DMS114 treated with DMSO at 0.1 percent for 48 hours (cell line): Measurements from ENCODE around the gene SARNP.
"Not testable (repeated sequence)": the region's sequence is repeated elsewhere in the genome, so short reads cannot be mapped to it uniquely, and the experiment has no call there.

Source experiments
- DNase-seq: peaks from one replicate; lab custom pipeline; 2025; ENCODE audit not compliant: unreplicated experiment; lab: John Stamatoyannopoulos, UW

The SARNP gene

GRCh38 chr12:55817345-55818139 is at the start of gene SARNP, which contains the start of gene ORMDL2:
TSS of gene SARNP (minus strand) at chr12:55817724. CDS start at chr12:55817701, 23 bp downstream.
TSS of gene ORMDL2 (plus strand) at chr12:55818041. CDS start at chr12:55819000, 959 bp downstream.
- peak; percentile 100 for DNase-seq

- not testable (repeated sequence) for DNase-seq
Observed at GRCh38 chr12:55866454-55867004, 49.0 kb upstream of the SARNP start.

- no peak for DNase-seq
Observed at GRCh38 chr12:55865327-55865726, 47.8 kb upstream of the SARNP start.

GRCh38 chr12:55862931-55863330 is 45.4 kb upstream of the SARNP start:
- DNase-seq = not testable (repeated sequence)

GRCh38 chr12:55862286-55862685 is 44.8 kb upstream of the SARNP start:
- no peak for DNase-seq

- no peak for DNase-seq
Observed at GRCh38 chr12:55861871-55862270, 44.3 kb upstream of the SARNP start.

GRCh38 chr12:55861396-55861795 is 43.9 kb upstream of the SARNP start:
- DNase-seq = no peak

GRCh38 chr12:55852740-55853139 is 35.2 kb upstream of the SARNP start:
- DNase-seq = no peak

GRCh38 chr12:55850893-55851292 is 33.4 kb upstream of the SARNP start:
- no peak for DNase-seq

- no peak for DNase-seq
Observed at GRCh38 chr12:55850401-55850800, 32.9 kb upstream of the SARNP start.

GRCh38 chr12:55849616-55850343 is 32.3 kb upstream of the SARNP start:
- no peak for DNase-seq

- DNase-seq = no peak
Observed at GRCh38 chr12:55847603-55848291, 30.2 kb upstream of the SARNP start.

- no peak for DNase-seq
Observed at GRCh38 chr12:55847033-55847432, 29.5 kb upstream of the SARNP start.

GRCh38 chr12:55845785-55846496 is 28.4 kb upstream of the SARNP start:
- no peak for DNase-seq

- DNase-seq = no peak
Observed at GRCh38 chr12:55845361-55845760, 27.8 kb upstream of the SARNP start.

- DNase-seq = no peak
Observed at GRCh38 chr12:55844961-55845360, 27.4 kb upstream of the SARNP start.

GRCh38 chr12:55843431-55843830 is 25.9 kb upstream of the SARNP start:
- DNase-seq = no peak

GRCh38 chr12:55842681-55843429 is 25.3 kb upstream of the SARNP start, which contains the start of gene MMP19:
TSS of gene MMP19 (minus strand) at chr12:55842936. CDS start at chr12:55842830, 106 bp downstream.
- no peak for DNase-seq

GRCh38 chr12:55840581-55841351 is 23.2 kb upstream of the SARNP start:
- DNase-seq = no peak
